ENCODE data around the gene MYBPHL. TPM values are rescaled to one million over a fixed set of nuclear protein-coding genes. Genes with fewer than 3 reads are reported as not detected.
A peak's percentile ranks its signal among the peaks of the same experiment; 100 is the strongest.

Gene MYBPHL
- total RNA-seq, 4 donors from 2014 or later = 0.46 TPM; not detected in 3

- Histone ChIP-seq H3K9me3 (no peaks in the 10 kb centered on the region), H3K4me3 (no peak overlapping the region), H3K27me3 (no peaks in the 10 kb centered on the region), H3K4me1 (peaks cover 5 to 62% (median 6%) of the 10 kb centered on the region in 3 donors), H3K36me3 (peaks cover 0 to 42% of the 10 kb centered on the region in 2 donors), H3K27ac (peak overlapping the region in 3 of 4 donors; percentile 58 to 74 (median 64))
- WGBS, 2 donors (ENCODE audit: low coverage in 1 of 2) = 59 to 70% methylated on average over 2 to 5 of the region's 9 CpGs
- ATAC-seq = no peak
- TF ChIP-seq EP300 (IDR thresholded peaks at IDR 0.05) (no peak), POLR2A (IDR thresholded peaks at IDR 0.05) (no peak), POLR2AphosphoS5 (IDR thresholded peaks at IDR 0.05) (no peak)
- TF ChIP-seq, protein P1, sequence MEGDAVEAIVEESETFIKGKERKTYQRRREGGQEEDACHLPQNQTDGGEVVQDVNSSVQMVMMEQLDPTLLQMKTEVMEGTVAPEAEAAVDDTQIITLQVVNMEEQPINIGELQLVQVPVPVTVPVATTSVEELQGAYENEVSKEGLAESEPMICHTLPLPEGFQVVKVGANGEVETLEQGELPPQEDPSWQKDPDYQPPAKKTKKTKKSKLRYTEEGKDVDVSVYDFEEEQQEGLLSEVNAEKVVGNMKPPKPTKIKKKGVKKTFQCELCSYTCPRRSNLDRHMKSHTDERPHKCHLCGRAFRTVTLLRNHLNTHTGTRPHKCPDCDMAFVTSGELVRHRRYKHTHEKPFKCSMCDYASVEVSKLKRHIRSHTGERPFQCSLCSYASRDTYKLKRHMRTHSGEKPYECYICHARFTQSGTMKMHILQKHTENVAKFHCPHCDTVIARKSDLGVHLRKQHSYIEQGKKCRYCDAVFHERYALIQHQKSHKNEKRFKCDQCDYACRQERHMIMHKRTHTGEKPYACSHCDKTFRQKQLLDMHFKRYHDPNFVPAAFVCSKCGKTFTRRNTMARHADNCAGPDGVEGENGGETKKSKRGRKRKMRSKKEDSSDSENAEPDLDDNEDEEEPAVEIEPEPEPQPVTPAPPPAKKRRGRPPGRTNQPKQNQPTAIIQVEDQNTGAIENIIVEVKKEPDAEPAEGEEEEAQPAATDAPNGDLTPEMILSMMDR (IDR thresholded peaks at IDR 0.05) = no peak
Observed at GRCh38 chr1:109275706-109276345, 31.0 kb downstream of the MYBPHL start.

DNA sequence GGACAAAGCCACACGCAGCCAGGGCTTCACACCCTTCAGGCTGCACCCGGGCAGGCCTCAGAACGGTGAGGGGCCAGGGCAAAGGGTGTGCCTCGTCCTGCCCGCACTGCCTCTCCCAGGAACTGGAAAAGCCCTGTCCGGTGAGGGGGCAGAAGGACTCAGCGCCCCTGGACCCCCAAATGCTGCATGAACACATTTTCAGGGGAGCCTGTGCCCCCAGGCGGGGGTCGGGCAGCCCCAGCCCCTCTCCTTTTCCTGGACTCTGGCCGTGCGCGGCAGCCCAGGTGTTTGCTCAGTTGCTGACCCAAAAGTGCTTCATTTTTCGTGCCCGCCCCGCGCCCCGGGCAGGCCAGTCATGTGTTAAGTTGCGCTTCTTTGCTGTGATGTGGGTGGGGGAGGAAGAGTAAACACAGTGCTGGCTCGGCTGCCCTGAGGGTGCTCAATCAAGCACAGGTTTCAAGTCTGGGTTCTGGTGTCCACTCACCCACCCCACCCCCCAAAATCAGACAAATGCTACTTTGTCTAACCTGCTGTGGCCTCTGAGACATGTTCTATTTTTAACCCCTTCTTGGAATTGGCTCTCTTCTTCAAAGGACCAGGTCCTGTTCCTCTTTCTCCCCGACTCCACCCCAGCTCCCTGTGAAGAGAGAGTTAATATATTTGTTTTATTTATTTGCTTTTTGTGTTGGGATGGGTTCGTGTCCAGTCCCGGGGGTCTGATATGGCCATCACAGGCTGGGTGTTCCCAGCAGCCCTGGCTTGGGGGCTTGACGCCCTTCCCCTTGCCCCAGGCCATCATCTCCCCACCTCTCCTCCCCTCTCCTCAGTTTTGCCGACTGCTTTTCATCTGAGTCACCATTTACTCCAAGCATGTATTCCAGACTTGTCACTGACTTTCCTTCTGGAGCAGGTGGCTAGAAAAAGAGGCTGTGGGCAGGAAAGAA lies 32.0 kb downstream of the MYBPHL start:
- H3K27ac ChIP-seq = peak overlapping the region in 3 of 4 donors; percentile 58 to 74 (median 64)
- WGBS, 2 donors (ENCODE audit: low coverage in 1 of 2) = 28 to 34% methylated on average over 9 to 10 of the region's 24 CpGs
- H3K9me3 ChIP-seq = no peaks in the 10 kb centered on the region
- H3K27me3 ChIP-seq = no peaks in the 10 kb centered on the region
- H3K4me1 ChIP-seq = peaks cover 5 to 52% (median 6%) of the 10 kb centered on the region in 3 donors
- H3K36me3 ChIP-seq = peaks cover 0 to 42% of the 10 kb centered on the region in 2 donors
- TF ChIP-seq POLR2AphosphoS5 (IDR thresholded peaks at IDR 0.05) = peak; percentile 65
- TF ChIP-seq EP300 (IDR thresholded peaks at IDR 0.05) = no peak
- no peak overlapping the region for H3K4me3 ChIP-seq
- ATAC-seq = peak; percentile 80

DNA sequence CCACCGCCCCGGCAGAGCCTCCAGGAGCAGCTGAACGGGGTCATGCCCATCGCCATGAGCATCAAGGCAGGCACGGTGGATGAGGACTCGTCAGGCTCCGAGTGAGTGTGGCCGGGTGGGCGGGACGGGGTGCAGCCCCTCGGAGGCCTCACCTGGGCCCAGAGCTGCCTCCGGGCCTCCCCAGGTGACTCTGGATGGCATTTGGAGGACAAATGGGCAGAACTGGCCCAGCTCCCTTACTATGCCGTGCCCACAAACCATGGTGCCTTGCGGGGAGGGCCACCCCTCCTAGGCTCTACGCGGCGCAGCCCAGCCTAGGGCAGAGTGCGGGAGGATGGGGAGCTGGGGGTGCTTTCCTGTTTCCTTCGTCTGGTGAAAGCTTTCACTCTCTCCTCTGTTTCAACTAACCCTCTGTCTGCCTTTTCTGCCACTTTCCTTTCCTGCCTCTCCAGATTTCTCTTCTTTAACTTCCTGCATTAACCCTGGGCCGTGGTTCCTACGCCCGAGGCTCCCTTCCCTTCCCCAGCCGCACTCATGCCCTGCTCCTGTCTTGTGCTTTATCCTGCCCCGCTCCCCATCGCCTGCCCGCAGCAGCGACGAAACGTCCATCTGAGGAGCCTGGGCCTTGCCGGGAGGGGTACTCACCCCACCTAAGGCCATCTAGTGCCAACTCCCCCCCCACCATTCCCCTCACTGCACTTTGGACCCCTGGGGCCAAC lies 33.1 kb downstream of the MYBPHL start:
- TF ChIP-seq POLR2AphosphoS5 (IDR thresholded peaks at IDR 0.05) (no peak), POLR2A (IDR thresholded peaks at IDR 0.05) (no peak), EP300 (IDR thresholded peaks at IDR 0.05) (no peak)
- TF ChIP-seq, protein P1 (IDR thresholded peaks at IDR 0.05) = no peak
- H3K27me3 ChIP-seq = no peaks in the 10 kb centered on the region
- H3K27ac ChIP-seq = peak overlapping the region in 2 of 4 donors; percentile 64 to 74
- no peaks in the 10 kb centered on the region for H3K9me3 ChIP-seq
- H3K36me3 ChIP-seq = peaks cover 0 to 46% of the 10 kb centered on the region in 2 donors
- 50 to 85% methylated on average over 2 to 13 of the region's 30 CpGs for WGBS, 2 donors (ENCODE audit: low coverage in 1 of 2)
- peaks cover 5 to 51% (median 6%) of the 10 kb centered on the region in 3 donors for H3K4me1 ChIP-seq
- H3K4me3 ChIP-seq = no peak overlapping the region
- ATAC-seq = no peak

DNA sequence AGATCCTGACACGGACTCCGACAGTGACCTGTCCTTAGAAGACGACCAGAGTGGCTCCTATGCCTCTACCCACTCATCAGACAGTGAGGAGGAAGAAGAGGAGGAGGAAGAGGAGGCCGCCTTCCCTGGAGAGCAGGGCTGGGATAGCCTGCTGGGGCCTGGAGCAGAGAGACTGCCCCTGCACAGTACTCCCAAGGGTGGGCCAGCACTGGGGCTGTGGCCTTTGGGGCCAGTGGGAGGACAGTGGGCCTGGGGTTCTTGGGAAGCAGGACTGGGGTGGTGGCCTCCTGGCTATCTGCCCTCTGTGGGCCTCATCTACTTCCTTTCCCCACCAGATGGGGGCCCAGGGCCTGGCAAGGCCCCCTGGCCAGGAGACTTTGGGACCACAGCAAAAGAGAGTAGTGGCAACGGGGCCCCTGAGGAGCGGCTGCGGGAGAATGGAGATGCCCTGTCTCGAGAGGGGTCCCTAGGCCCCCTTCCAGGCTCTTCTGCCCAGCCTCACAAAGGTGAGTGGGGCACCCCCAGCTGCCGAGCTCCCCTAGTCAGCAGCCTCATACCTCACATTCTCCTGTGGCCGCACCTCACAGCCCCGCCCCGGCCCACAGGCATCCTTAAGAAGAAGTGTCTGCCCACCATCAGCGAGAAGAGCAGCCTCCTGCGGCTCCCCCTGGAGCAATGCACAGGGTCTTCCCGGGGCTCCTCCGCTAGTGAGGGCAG lies 33.8 kb downstream of the MYBPHL start:
- H3K9me3 ChIP-seq = no peaks in the 10 kb centered on the region
- H3K36me3 ChIP-seq = peaks cover 0 to 53% of the 10 kb centered on the region in 2 donors
- ATAC-seq = no peak
- no CpG with 5 or more reads among the region's 16 CpGs for WGBS, 2 donors (ENCODE audit: low coverage in 1 of 2)
- no peak for TF ChIP-seq EP300 (IDR thresholded peaks at IDR 0.05)
- TF ChIP-seq, protein P1 (IDR thresholded peaks at IDR 0.05) = no peak
- TF ChIP-seq POLR2AphosphoS5 (IDR thresholded peaks at IDR 0.05) = no peak
- no peak for TF ChIP-seq POLR2A (IDR thresholded peaks at IDR 0.05)
- H3K4me3 ChIP-seq = no peak overlapping the region
- H3K4me1 ChIP-seq = peaks cover 5 to 44% (median 6%) of the 10 kb centered on the region in 3 donors
- no peaks in the 10 kb centered on the region for H3K27me3 ChIP-seq
- peak overlapping the region in 3 of 4 donors; percentile 14 to 74 (median 64) for H3K27ac ChIP-seq
